Measurements from ENCODE around the gene ACAD10. TPM values are rescaled to one million over a fixed set of nuclear protein-coding genes. Genes with fewer than 3 reads are reported as not detected.

ACAD10 gene
- total and polyA plus RNA-seq, 10 of the 15 experiments (the other 5 are each of a cell fraction or from before 2014, with no cell fraction given): 2.9 to 21.9 (median 17.5) TPM

DNA sequence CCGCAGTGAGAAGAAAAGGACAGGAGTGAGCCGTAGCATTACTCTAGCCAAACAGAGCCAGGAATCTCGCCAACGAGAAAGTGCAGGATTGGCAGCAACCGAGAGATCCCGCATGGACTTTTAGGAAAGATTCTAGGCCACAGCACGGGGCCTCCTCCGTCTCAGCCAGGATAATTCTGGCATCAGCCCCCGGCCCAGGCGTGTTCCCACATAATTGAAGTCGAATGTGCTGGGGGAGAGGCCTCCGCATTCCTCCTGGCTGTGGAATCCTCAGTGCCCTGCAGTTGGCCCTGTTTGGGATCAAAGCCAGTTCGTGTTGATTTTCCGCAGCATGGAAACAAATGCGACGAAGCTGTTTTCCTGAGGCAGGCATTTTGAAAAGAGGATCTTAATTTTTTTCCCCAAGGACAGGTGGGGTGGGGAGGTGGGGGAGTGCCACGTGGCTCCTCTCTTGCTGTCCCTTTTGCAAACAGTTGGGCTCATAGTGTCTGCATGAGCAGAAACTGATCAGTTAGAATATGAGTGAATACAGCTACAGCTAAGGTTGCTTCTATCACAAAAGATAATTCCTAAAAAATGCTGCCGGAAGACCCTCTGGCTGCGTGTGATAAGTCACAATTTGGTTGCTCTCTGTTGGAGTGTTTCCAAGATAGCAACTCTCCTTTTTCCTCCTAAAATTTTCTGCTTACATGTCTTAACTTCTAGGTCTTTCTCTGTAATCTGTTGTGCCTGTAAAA lies 49.5 kb upstream of the ACAD10 start (continued):
- TF ChIP-seq SMAD5 (IDR thresholded peaks at IDR 0.05; ENCODE audit: low read depth): no peak
- no peak for TF ChIP-seq EGR1 (IDR thresholded peaks at IDR 0.05; ENCODE audit: borderline replicate concordance in 1 of 2, low read depth in 2 of 2, low read length in 2 of 2)
- TF ChIP-seq KAT2A (conservative IDR thresholded peaks at IDR 0.05; ENCODE audit: control insufficient read depth, low read depth, low read length): no peak
- TF ChIP-seq DPF2 (IDR thresholded peaks at IDR 0.05): no peak

DNA sequence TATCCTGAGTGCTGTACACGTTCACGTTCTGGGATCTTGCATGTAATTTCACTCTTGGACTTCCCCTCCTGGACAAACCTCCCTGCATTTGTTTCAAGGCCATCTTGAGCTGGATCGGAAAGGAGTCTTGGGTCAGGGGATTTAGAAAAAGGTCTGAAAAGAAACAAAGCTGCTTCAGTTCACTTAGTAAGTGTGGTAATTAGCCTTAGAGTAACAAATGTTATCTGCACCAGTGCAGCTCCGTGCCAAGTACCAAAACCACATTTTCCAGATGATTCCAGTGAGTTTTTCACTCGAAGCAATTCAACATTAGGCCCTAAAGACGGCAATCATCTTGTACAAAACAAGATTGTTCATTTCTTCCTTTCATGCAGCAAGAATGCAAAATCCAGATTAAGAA lies 47.3 kb upstream of the ACAD10 start:
- H3K27ac ChIP-seq (ENCODE audit: control insufficient read depth, insufficient read depth): no peak overlapping the region
- in situ Hi-C loops (cut with MboI): no loop called here
- BruUV-seq (replicated peaks): no TSS peak

More for the DNA sequence above, 47.3 kb upstream of the ACAD10 start:
- Histone ChIP-seq H3K4me3 (no peak overlapping the region), H3K79me2 (ENCODE audit: control insufficient read depth, insufficient read depth, low read length) (no peaks in the 10 kb centered on the region), H3K27me3 (replicated peaks in 1 of 2; ENCODE audit: control insufficient read depth in 2 of 2, insufficient read depth in 2 of 2, low read length in 1 of 2) (no peaks in the 10 kb centered on the region), H3K9ac (ENCODE audit: control insufficient read depth, insufficient read depth, low read length) (no peak overlapping the region), H2AFZ (ENCODE audit: control insufficient read depth, low read depth, low read length) (no peak overlapping the region), H4K20me1 (ENCODE audit: control insufficient read depth, insufficient read depth) (no peaks in the 10 kb centered on the region), H3K9me3 (replicated peaks; ENCODE audit: control insufficient read depth, insufficient read depth, low read length) (no peaks in the 10 kb centered on the region), H3K36me3 (ENCODE audit: control insufficient read depth in 2 of 2, insufficient read depth in 2 of 2, low read length in 1 of 2) (peaks cover 1 to 8% of the 10 kb centered on the region in 2 experiments; a peak in 1 of 4 replicates), H3K4me1 (ENCODE audit: control insufficient read depth, insufficient read depth, low read length) (no peaks in the 10 kb centered on the region), H3K4me2 (ENCODE audit: control insufficient read depth, insufficient read depth) (no peak overlapping the region)
- intact Hi-C loops (cut with micrococcal nuclease; ENCODE audit: unreplicated experiment): no loop called here
- TF ChIP-seq NBN (IDR thresholded peaks at IDR 0.05) (no peak), NR2C2 (IDR thresholded peaks at IDR 0.05; ENCODE audit: borderline replicate concordance, control insufficient read depth, insufficient read length, low read depth) (no peak), SMARCA5 (IDR thresholded peaks at IDR 0.05) (no peak), SUPT20H (IDR thresholded peaks at IDR 0.05; ENCODE audit: borderline replicate concordance, control insufficient read depth, low read depth, low read length) (no peak), PAX5 (IDR thresholded peaks at IDR 0.05; ENCODE audit: borderline replicate concordance, low read depth, low read length) (no peak), BHLHE40 (IDR thresholded peaks at IDR 0.05; ENCODE audit: borderline replicate concordance in 1 of 2, low read depth in 2 of 2, low read length in 1 of 2) (no peak), STAT3 (IDR thresholded peaks at IDR 0.05; ENCODE audit: low read depth, low read length) (no peak), KLF5 (IDR thresholded peaks at IDR 0.05; ENCODE audit: partially characterized antibody) (no peak), RB1 (IDR thresholded peaks at IDR 0.05; ENCODE audit: borderline replicate concordance) (no peak), SREBF2 (IDR thresholded peaks at IDR 0.05; ENCODE audit: low read length) (no peak), JUND (IDR thresholded peaks at IDR 0.05; ENCODE audit: low read depth, low read length) (no peak)
- TF ChIP-seq, protein P1, sequence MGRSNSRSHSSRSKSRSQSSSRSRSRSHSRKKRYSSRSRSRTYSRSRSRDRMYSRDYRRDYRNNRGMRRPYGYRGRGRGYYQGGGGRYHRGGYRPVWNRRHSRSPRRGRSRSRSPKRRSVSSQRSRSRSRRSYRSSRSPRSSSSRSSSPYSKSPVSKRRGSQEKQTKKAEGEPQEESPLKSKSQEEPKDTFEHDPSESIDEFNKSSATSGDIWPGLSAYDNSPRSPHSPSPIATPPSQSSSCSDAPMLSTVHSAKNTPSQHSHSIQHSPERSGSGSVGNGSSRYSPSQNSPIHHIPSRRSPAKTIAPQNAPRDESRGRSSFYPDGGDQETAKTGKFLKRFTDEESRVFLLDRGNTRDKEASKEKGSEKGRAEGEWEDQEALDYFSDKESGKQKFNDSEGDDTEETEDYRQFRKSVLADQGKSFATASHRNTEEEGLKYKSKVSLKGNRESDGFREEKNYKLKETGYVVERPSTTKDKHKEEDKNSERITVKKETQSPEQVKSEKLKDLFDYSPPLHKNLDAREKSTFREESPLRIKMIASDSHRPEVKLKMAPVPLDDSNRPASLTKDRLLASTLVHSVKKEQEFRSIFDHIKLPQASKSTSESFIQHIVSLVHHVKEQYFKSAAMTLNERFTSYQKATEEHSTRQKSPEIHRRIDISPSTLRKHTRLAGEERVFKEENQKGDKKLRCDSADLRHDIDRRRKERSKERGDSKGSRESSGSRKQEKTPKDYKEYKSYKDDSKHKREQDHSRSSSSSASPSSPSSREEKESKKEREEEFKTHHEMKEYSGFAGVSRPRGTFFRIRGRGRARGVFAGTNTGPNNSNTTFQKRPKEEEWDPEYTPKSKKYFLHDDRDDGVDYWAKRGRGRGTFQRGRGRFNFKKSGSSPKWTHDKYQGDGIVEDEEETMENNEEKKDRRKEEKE (IDR thresholded peaks at IDR 0.05): no peak
- TF ChIP-seq, protein P2, sequence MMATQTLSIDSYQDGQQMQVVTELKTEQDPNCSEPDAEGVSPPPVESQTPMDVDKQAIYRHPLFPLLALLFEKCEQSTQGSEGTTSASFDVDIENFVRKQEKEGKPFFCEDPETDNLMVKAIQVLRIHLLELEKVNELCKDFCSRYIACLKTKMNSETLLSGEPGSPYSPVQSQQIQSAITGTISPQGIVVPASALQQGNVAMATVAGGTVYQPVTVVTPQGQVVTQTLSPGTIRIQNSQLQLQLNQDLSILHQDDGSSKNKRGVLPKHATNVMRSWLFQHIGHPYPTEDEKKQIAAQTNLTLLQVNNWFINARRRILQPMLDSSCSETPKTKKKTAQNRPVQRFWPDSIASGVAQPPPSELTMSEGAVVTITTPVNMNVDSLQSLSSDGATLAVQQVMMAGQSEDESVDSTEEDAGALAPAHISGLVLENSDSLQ (IDR thresholded peaks at IDR 0.05): no peak
- 95% methylated on average over 6 of the region's 6 CpGs for WGBS (ENCODE audit: insufficient coverage, insufficient replicate concordance, low lambda C conversion rate, missing lambda C conversion rate)
- DNase-seq (ENCODE audit: low read depth, low spot score): no peak
- ChIA-PET RAD21 (ENCODE audit: unreplicated experiment) (no interaction called here), POLR2A (no interaction called here), CTCF (no interaction called here), SMC1A (ENCODE audit: uncharacterized antibody, unreplicated experiment) (interaction anchor here (0.6 kb wide), 1 partner anchor 294 kb away, joined by 3 read pairs; no protein-coding TSS in a partner anchor)
- no peak for ATAC-seq
- no peak for FAIRE-seq
